Ovary (tissue), 3 donors: Measurements from ENCODE around the gene KRTAP10-2.

Experiments used
- CTCF ChIP-seq, 3 donors: fragments of 450-650 bp in 2 of 3; fragments of 200-600 bp in 1 of 3; IDR thresholded peaks; one replicate each; pipeline versions ENCODE4 v1.5.1 to v1.8.0; 2016 to 2022; ENCODE audit warnings: antibody characterized with exemption in 3 of 3, mild to moderate bottlenecking in 1 of 3
- POLR2A ChIP-seq: fragments of 450-650 bp; IDR thresholded peaks from one replicate; pipeline ENCODE4 v1.6.1; 2017; ENCODE audit warnings: antibody characterized with exemption, mild to moderate bottlenecking, moderate library complexity
- donor health status: DM: no; HTN: no; CAD: no.

- no peak for TF ChIP-seq CTCF (IDR thresholded peaks at IDR 0.05)
- TF ChIP-seq POLR2A, result no peak
These were observed 23.4 kb upstream of the KRTAP10-2 start for GRCh38 chr21:44574457-44575306.
